ENCODE data around the gene PADI4.

The PADI4 gene

GRCh38 chr1:17356387-17357026, 48.5 kb downstream of the PADI4 start:
- no peaks in the 10 kb centered on the region for H3K9me3 ChIP-seq
- no peaks in the 10 kb centered on the region for H3K36me3 ChIP-seq
- TF ChIP-seq Cebpa-rat (IDR thresholded peaks at IDR 0.05): no peak
- peaks cover 60% of the 10 kb centered on the region for H3K4me1 ChIP-seq
- peak overlapping the region; percentile 50 for H3K4me3 ChIP-seq
- H4K20me1 ChIP-seq: no peaks in the 10 kb centered on the region
- peak overlapping the region; percentile 81 for H3K4me2 ChIP-seq
- H3K27me3 ChIP-seq: no peaks in the 10 kb centered on the region
- peak overlapping the region; percentile 67 for H3K9ac ChIP-seq
- H3K27ac ChIP-seq: peak overlapping the region; percentile 86

GRCh38 chr1:17358557-17358956, 50.6 kb downstream of the PADI4 start:
- H3K4me2 ChIP-seq: peak overlapping the region; percentile 52; the same call in 1 of the 2 replicates
- H3K4me1 ChIP-seq: peaks cover 47% of the 10 kb centered on the region
- no peaks in the 10 kb centered on the region for H3K9me3 ChIP-seq
- no peak overlapping the region for H3K4me3 ChIP-seq
- H4K20me1 ChIP-seq: no peaks in the 10 kb centered on the region
- no peak overlapping the region for H3K27ac ChIP-seq
- H3K27me3 ChIP-seq: no peaks in the 10 kb centered on the region
- H3K9ac ChIP-seq: no peak overlapping the region
- H3K36me3 ChIP-seq: no peaks in the 10 kb centered on the region
- TF ChIP-seq Cebpa-rat (IDR thresholded peaks at IDR 0.05): no peak

- H3K4me2 ChIP-seq: peak overlapping the region; percentile 59
- H3K27ac ChIP-seq: peak overlapping the region; percentile 47; the same call in 1 of the 2 replicates
- H3K4me1 ChIP-seq: peaks cover 47% of the 10 kb centered on the region
- H3K27me3 ChIP-seq: no peaks in the 10 kb centered on the region
- no peaks in the 10 kb centered on the region for H3K9me3 ChIP-seq
- H4K20me1 ChIP-seq: no peaks in the 10 kb centered on the region
- TF ChIP-seq Cebpa-rat (IDR thresholded peaks at IDR 0.05): no peak
- H3K4me3 ChIP-seq: no peak overlapping the region
- peak overlapping the region; percentile 59; the same call in 1 of the 2 replicates for H3K9ac ChIP-seq
- no peaks in the 10 kb centered on the region for H3K36me3 ChIP-seq
These were observed 51.0 kb downstream of the PADI4 start for GRCh38 chr1:17359031-17359430.

- Histone ChIP-seq H3K4me2 (peak overlapping the region; percentile 59; the same call in 1 of the 2 replicates), H4K20me1 (no peaks in the 10 kb centered on the region), H3K27me3 (no peaks in the 10 kb centered on the region), H3K27ac (peak overlapping the region; percentile 47), H3K36me3 (no peaks in the 10 kb centered on the region), H3K9ac (peak overlapping the region; percentile 59; the same call in 1 of the 2 replicates), H3K9me3 (no peaks in the 10 kb centered on the region), H3K4me3 (no peak overlapping the region), H3K4me1 (peaks cover 41% of the 10 kb centered on the region)
- no peak for TF ChIP-seq Cebpa-rat (IDR thresholded peaks at IDR 0.05)
These were observed 51.8 kb downstream of the PADI4 start for GRCh38 chr1:17359808-17360207.

- H3K9me3 ChIP-seq: no peaks in the 10 kb centered on the region
- no peak overlapping the region for H3K9ac ChIP-seq
- H3K4me2 ChIP-seq: no peak overlapping the region
- H3K4me1 ChIP-seq: peaks cover 40% of the 10 kb centered on the region
- H3K27me3 ChIP-seq: no peaks in the 10 kb centered on the region
- H4K20me1 ChIP-seq: no peaks in the 10 kb centered on the region
- H3K27ac ChIP-seq: no peak overlapping the region
- no peaks in the 10 kb centered on the region for H3K36me3 ChIP-seq
- no peak overlapping the region for H3K4me3 ChIP-seq
- TF ChIP-seq Cebpa-rat (IDR thresholded peaks at IDR 0.05): no peak
These were observed 52.4 kb downstream of the PADI4 start for GRCh38 chr1:17360272-17360956.

- no peaks in the 10 kb centered on the region for H4K20me1 ChIP-seq
- no peak overlapping the region for H3K27ac ChIP-seq
- no peaks in the 10 kb centered on the region for H3K9me3 ChIP-seq
- no peak overlapping the region for H3K9ac ChIP-seq
- peaks cover 35% of the 10 kb centered on the region for H3K4me1 ChIP-seq
- no peak for TF ChIP-seq Cebpa-rat (IDR thresholded peaks at IDR 0.05)
- no peaks in the 10 kb centered on the region for H3K27me3 ChIP-seq
- no peak overlapping the region for H3K4me2 ChIP-seq
- no peaks in the 10 kb centered on the region for H3K36me3 ChIP-seq
- H3K4me3 ChIP-seq: no peak overlapping the region
These were observed 53.7 kb downstream of the PADI4 start for GRCh38 chr1:17361687-17362086.

- no peak overlapping the region for H3K9ac ChIP-seq
- TF ChIP-seq Cebpa-rat (IDR thresholded peaks at IDR 0.05): no peak
- H3K4me1 ChIP-seq: peaks cover 31% of the 10 kb centered on the region
- H3K4me3 ChIP-seq: no peak overlapping the region
- H3K27me3 ChIP-seq: no peaks in the 10 kb centered on the region
- H4K20me1 ChIP-seq: no peaks in the 10 kb centered on the region
- no peak overlapping the region for H3K4me2 ChIP-seq
- no peaks in the 10 kb centered on the region for H3K9me3 ChIP-seq
- H3K36me3 ChIP-seq: no peaks in the 10 kb centered on the region
- H3K27ac ChIP-seq: no peak overlapping the region
These were observed 55.4 kb downstream of the PADI4 start for GRCh38 chr1:17363351-17363750.

GRCh38 chr1:17363771-17364170, 55.8 kb downstream of the PADI4 start:
- no peaks in the 10 kb centered on the region for H3K27me3 ChIP-seq
- no peak for TF ChIP-seq Cebpa-rat (IDR thresholded peaks at IDR 0.05)
- H4K20me1 ChIP-seq: no peaks in the 10 kb centered on the region
- H3K9me3 ChIP-seq: no peaks in the 10 kb centered on the region
- H3K4me2 ChIP-seq: no peak overlapping the region
- H3K4me1 ChIP-seq: peaks cover 28% of the 10 kb centered on the region
- H3K4me3 ChIP-seq: no peak overlapping the region
- no peak overlapping the region for H3K27ac ChIP-seq
- no peaks in the 10 kb centered on the region for H3K36me3 ChIP-seq
- no peak overlapping the region for H3K9ac ChIP-seq

- Histone ChIP-seq H3K9me3 (no peaks in the 10 kb centered on the region), H3K36me3 (no peaks in the 10 kb centered on the region), H4K20me1 (no peaks in the 10 kb centered on the region), H3K4me3 (no peak overlapping the region), H3K27me3 (no peaks in the 10 kb centered on the region), H3K27ac (no peak overlapping the region), H3K4me1 (peaks cover 27% of the 10 kb centered on the region), H3K4me2 (no peak overlapping the region; the same call in 1 of the 2 replicates), H3K9ac (no peak overlapping the region)
- no peak for TF ChIP-seq Cebpa-rat (IDR thresholded peaks at IDR 0.05)
These were observed 57.3 kb downstream of the PADI4 start for GRCh38 chr1:17365293-17365692.

- peaks cover 34% of the 10 kb centered on the region for H3K4me1 ChIP-seq
- peak overlapping the region; percentile 58 for H3K27ac ChIP-seq
- no peaks in the 10 kb centered on the region for H3K27me3 ChIP-seq
- H3K36me3 ChIP-seq: no peaks in the 10 kb centered on the region
- H3K4me2 ChIP-seq: peak overlapping the region; percentile 43
- no peak overlapping the region for H3K9ac ChIP-seq
- no peaks in the 10 kb centered on the region for H4K20me1 ChIP-seq
- no peaks in the 10 kb centered on the region for H3K9me3 ChIP-seq
- H3K4me3 ChIP-seq: no peak overlapping the region
- no peak for TF ChIP-seq Cebpa-rat (IDR thresholded peaks at IDR 0.05)
These were observed 61.5 kb downstream of the PADI4 start for GRCh38 chr1:17369466-17369865.
